MM.1S (cell line): Measurements from ENCODE around the gene MICAL2.

ENCODE experiments used
- CTCF ChIP-seq: fragments of 300-600 bp; sonication (generic); IDR thresholded peaks from 2 replicates; pipeline ENCODE4 v1.5.1; 2016; ENCODE audit warnings: antibody characterized with exemption, low read length, mixed read lengths
- EZH2 ChIP-seq: fragments of 300-600 bp; sonication (generic); optimal IDR thresholded peaks from 2 replicates; pipeline ENCODE3; 2017; ENCODE audit warnings: low read depth, mild to moderate bottlenecking, antibody characterized with exemption, low read length, mixed read lengths
- EZH2phosphoT487 ChIP-seq: fragments of 300-600 bp; sonication (generic); IDR thresholded peaks from 2 replicates; pipeline ENCODE4 v1.6.1; 2018; ENCODE audit warnings: antibody characterized with exemption, low read length

DNA sequence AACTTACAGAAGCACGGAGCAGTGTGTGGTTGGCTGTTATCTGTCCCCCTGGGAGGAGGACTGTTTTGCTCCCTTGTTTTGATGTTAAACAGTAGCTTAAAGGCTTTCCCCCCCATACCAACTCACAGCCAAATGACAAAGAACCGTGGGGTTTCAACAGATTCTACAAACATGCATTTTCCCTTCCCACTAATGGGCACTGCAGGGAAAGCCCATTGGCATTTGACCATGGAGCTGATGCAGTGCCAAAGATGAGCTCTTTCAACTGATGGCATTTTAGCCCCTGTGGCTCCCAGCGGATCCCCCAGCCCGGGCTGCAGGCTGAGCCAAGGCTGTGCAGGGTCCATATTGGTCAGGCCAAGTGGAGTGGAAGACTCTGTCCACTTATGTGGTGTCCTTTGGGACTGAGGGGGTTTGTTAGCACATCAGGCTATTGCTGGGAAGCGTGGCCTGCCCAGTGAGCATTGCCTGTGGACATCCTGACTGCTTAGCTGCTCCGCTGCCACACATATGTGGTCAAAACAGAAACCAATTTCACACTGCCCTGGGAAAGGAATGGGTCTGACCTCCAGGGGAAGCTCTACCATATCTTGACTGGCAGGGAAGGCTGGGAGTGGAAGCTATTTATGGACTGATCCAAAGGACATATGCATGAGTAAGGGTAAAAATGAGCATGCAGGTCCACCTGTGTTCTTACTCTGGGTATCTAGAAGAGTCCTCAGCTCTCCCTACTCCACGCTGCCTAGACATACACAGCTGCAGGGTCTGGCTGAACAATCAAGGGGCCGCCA, 150.5 kb downstream of the MICAL2 start:
- no peak for TF ChIP-seq CTCF
- no peak for TF ChIP-seq EZH2
- no peak for TF ChIP-seq EZH2phosphoT487
